SU-DHL-6 (cell line): ENCODE data around the gene KRT17.
"Not testable (repeated sequence)": the region's sequence is repeated elsewhere in the genome, so short reads cannot be mapped to it uniquely, and the experiment has no call there.

ENCODE experiments used
- H2AFZ ChIP-seq: fragments of 200-600 bp; sonication (generic); 2 replicates; pipeline ENCODE4 v1.6.1; 2014; ENCODE audit warnings: low read depth, mild to moderate bottlenecking, moderate library complexity, mixed read lengths, antibody characterized with exemption, low read length; ENCODE audit not compliant: severe bottlenecking
- H3F3A ChIP-seq: fragments of 200-600 bp; shearing (Covaris generic); 2 replicates; pipeline ENCODE4 v1.6.0; 2016; ENCODE audit warnings: antibody characterized with exemption, mild to moderate bottlenecking; ENCODE audit not compliant: insufficient read depth
- H3K27ac ChIP-seq: fragments of 200-600 bp; sonication (generic); 2 replicates; pipeline ENCODE4 v1.5.1; 2016; ENCODE audit warnings: low read depth, mild to moderate bottlenecking, low read length, moderate library complexity, mixed read lengths
- H3K27me3 ChIP-seq: fragments of 200-600 bp; sonication (generic), shearing (Covaris generic); 2 replicates; pipeline ENCODE4 v1.6.0; 2014; ENCODE audit warnings: mild to moderate bottlenecking, low read length
- H3K36me3 ChIP-seq: fragments of 200-600 bp; sonication (generic); 2 replicates; pipeline ENCODE4 v1.6.1; 2014; ENCODE audit warnings: mild to moderate bottlenecking, low read length, mixed read lengths
- H3K4me2 ChIP-seq: fragments of 300-600, 200-600 bp; shearing (Covaris generic), sonication (generic); 2 replicates; pipeline ENCODE4 v1.6.0; 2014; ENCODE audit warnings: low read length, low read depth, mild to moderate bottlenecking; ENCODE audit not compliant: poor library complexity, severe bottlenecking
- H3K4me3 ChIP-seq: fragments of 200-600 bp; sonication (generic); 2 replicates; pipeline ENCODE4 v1.5.1; 2014; ENCODE audit warnings: antibody characterized with exemption, low read length, mild to moderate bottlenecking, mixed read lengths; ENCODE audit not compliant: insufficient read depth, poor library complexity, severe bottlenecking
- H3K79me2 ChIP-seq: fragments of 200-600 bp; sonication (generic); 2 replicates; pipeline ENCODE4 v1.6.1; 2014; ENCODE audit warnings: mild to moderate bottlenecking, low read length, moderate library complexity; ENCODE audit not compliant: insufficient read depth
- H3K9ac ChIP-seq: fragments of 200-600 bp; sonication (generic); 2 replicates; pipeline ENCODE4 v1.7.0; 2014; ENCODE audit warnings: mild to moderate bottlenecking, low read length
- H3K9me2 ChIP-seq: fragments of 200-600 bp; sonication (generic); replicated peaks from 2 replicates; pipeline ENCODE4 v1.6.1; 2014; ENCODE audit warnings: low read length; ENCODE audit not compliant: insufficient read depth
- H3K9me3 ChIP-seq: fragments of 200-600 bp; sonication (generic); 2 replicates; pipeline ENCODE4 v1.6.1; 2014; ENCODE audit warnings: low read length, mixed read lengths; ENCODE audit not compliant: insufficient read depth
- H4K20me1 ChIP-seq: fragments of 200-600 bp; sonication (generic); 2 replicates; pipeline ENCODE4 v1.6.1; 2014; ENCODE audit warnings: low read depth, mild to moderate bottlenecking, antibody characterized with exemption, low read length, moderate library complexity, mixed read lengths
- CTCF ChIP-seq: fragments of 200-600 bp; sonication (generic); IDR thresholded peaks from one replicate; pipeline ENCODE4 v1.5.1; 2017; ENCODE audit warnings: antibody characterized with exemption, mild to moderate bottlenecking, low read length, moderate library complexity; ENCODE audit not compliant: insufficient read depth, poor library complexity, severe bottlenecking
- EZH2phosphoT487 ChIP-seq: fragments of 200-600 bp; sonication (generic), shearing (Covaris generic); conservative IDR thresholded peaks from 2 replicates; pipeline ENCODE4 v1.6.1; 2018; ENCODE audit warnings: mild to moderate bottlenecking, antibody characterized with exemption, low read length, moderate library complexity, mixed read lengths

Gene KRT17

GRCh38 chr17:41610965-41611640 is 13.3 kb downstream of the KRT17 start:
- H3K9ac ChIP-seq: no peak overlapping the region
- H4K20me1 ChIP-seq: no peaks in the 10 kb centered on the region
- no peak overlapping the region for H3K4me2 ChIP-seq
- no peaks in the 10 kb centered on the region for H3F3A ChIP-seq
- no peaks in the 10 kb centered on the region for H3K36me3 ChIP-seq
- H3K9me3 ChIP-seq: peaks cover 5% of the 10 kb centered on the region; the same call in 1 of the 2 replicates
- H3K9me2 ChIP-seq: no peaks in the 10 kb centered on the region
- no peaks in the 10 kb centered on the region for H3K27me3 ChIP-seq
- no peak overlapping the region for H2AFZ ChIP-seq
- TF ChIP-seq CTCF: no peak
- TF ChIP-seq EZH2phosphoT487: no peak
- H3K27ac ChIP-seq: no peak overlapping the region
- H3K79me2 ChIP-seq: no peaks in the 10 kb centered on the region
- H3K4me3 ChIP-seq: no peak overlapping the region

- H3K36me3 ChIP-seq, H3K79me2 ChIP-seq, H3K4me3 ChIP-seq, H3K4me2 ChIP-seq, H3K9me3 ChIP-seq, H4K20me1 ChIP-seq, H3K27me3 ChIP-seq, H3F3A ChIP-seq, H3K9me2 ChIP-seq, H3K9ac ChIP-seq, H3K27ac ChIP-seq, H2AFZ ChIP-seq: not testable (repeated sequence)
Measured at GRCh38 chr17:41610061-41610517, 14.3 kb downstream of the KRT17 start.

- not testable (repeated sequence) for H3K27ac ChIP-seq, H3K9me3 ChIP-seq, H3K27me3 ChIP-seq, H3F3A ChIP-seq, H4K20me1 ChIP-seq, H3K36me3 ChIP-seq, H3K9ac ChIP-seq, H3K79me2 ChIP-seq, H3K4me3 ChIP-seq, H2AFZ ChIP-seq, H3K9me2 ChIP-seq, H3K4me2 ChIP-seq
Measured at GRCh38 chr17:41606930-41607329, 17.4 kb downstream of the KRT17 start.

- Histone ChIP-seq H3K4me2 (no peak overlapping the region), H3K9me2 (no peaks in the 10 kb centered on the region), H3K9me3 (peaks cover 5% of the 10 kb centered on the region; the same call in 1 of the 2 replicates), H3K9ac (no peak overlapping the region), H3F3A (no peaks in the 10 kb centered on the region), H3K36me3 (no peaks in the 10 kb centered on the region), H3K27me3 (no peaks in the 10 kb centered on the region), H3K79me2 (no peaks in the 10 kb centered on the region), H3K27ac (no peak overlapping the region), H2AFZ (no peak overlapping the region), H4K20me1 (no peaks in the 10 kb centered on the region), H3K4me3 (no peak overlapping the region)
- TF ChIP-seq EZH2phosphoT487: no peak
- TF ChIP-seq CTCF: no peak
Measured at GRCh38 chr17:41602524-41602923, 21.9 kb downstream of the KRT17 start.
